H1 (cell line): Measurements from ENCODE around the gene OTOL1.

ENCODE experiments used
- CHD2 ChIP-seq: IDR thresholded peaks from 2 replicates; pipeline ENCODE4 v1.6.1; 2012; ENCODE audit warnings: low read length, improper control_type of control experiment
- EP300 ChIP-seq, 2 experiments: IDR thresholded peaks; 1 replicate in 1 of 2; 2 replicates in 1 of 2; pipeline ENCODE4 v1.6.1; 2011 to 2012; ENCODE audit warnings: low read depth in 2 of 2, low read length in 2 of 2, mild to moderate bottlenecking in 2 of 2, borderline replicate concordance in 1 of 2, inconsistent platforms in 1 of 2, moderate library complexity in 1 of 2
- EZH2 ChIP-seq: fragments of 200-600 bp; sonication (generic); IDR thresholded peaks from 2 replicates; pipeline ENCODE4 v1.7.1; 2012; ENCODE audit warnings: low read depth, mild to moderate bottlenecking, moderate library complexity, low read length, inconsistent platforms; ENCODE audit not compliant: severe bottlenecking
- FOSL1 ChIP-seq: IDR thresholded peaks from 2 replicates; pipeline ENCODE4 v1.6.1; 2011; ENCODE audit warnings: mild to moderate bottlenecking, low read depth, low read length, moderate library complexity; ENCODE audit not compliant: insufficient read depth
- JUN ChIP-seq: IDR thresholded peaks from 2 replicates; pipeline ENCODE4 v1.6.1; 2011; ENCODE audit warnings: low read depth, mild to moderate bottlenecking, improper control_type of control experiment, low read length
- POLR2A ChIP-seq, 2 experiments: IDR thresholded peaks; 1 replicate in 1 of 2; 2 replicates in 1 of 2; pipeline ENCODE4 v1.6.1; 2011; ENCODE audit warnings: low read depth in 2 of 2, low read length in 2 of 2, mild to moderate bottlenecking in 2 of 2; ENCODE audit errors: control extremely low read depth in 1 of 2
- POLR2AphosphoS5 ChIP-seq: IDR thresholded peaks from 2 replicates; pipeline ENCODE4 v1.6.1; 2011; ENCODE audit warnings: low read depth, low read length
- RAD21 ChIP-seq, 2 experiments: IDR thresholded peaks in 1 of 2; conservative IDR thresholded peaks in 1 of 2; 2 replicates each; pipeline ENCODE4 v1.6.1; 2011; ENCODE audit warnings: low read depth in 2 of 2, low read length in 2 of 2, improper control_type of control experiment in 1 of 2, inconsistent platforms in 1 of 2, mild to moderate bottlenecking in 1 of 2, moderate library complexity in 1 of 2
- RBBP5 ChIP-seq: IDR thresholded peaks from 2 replicates; pipeline ENCODE4 v1.7.1; 2012; ENCODE audit warnings: low read depth, mild to moderate bottlenecking, inconsistent platforms, low read length, moderate library complexity, borderline replicate concordance
- RFX5 ChIP-seq: IDR thresholded peaks from 2 replicates; pipeline ENCODE4 v1.6.1; 2011; ENCODE audit warnings: low read depth, low read length, improper control_type of control experiment, borderline replicate concordance
- RNF2 ChIP-seq: fragments of 200-900, 300-1000 bp; sonication (generic); IDR thresholded peaks from 2 replicates; pipeline ENCODE4 v1.7.1; 2016; ENCODE audit warnings: borderline replicate concordance, low read depth, mild to moderate bottlenecking, antibody characterized with exemption, low read length; ENCODE audit not compliant: poor library complexity, severe bottlenecking; ENCODE audit errors: missing control alignments
- TAF1 ChIP-seq: IDR thresholded peaks from 2 replicates; pipeline ENCODE4 v1.6.1; 2011; ENCODE audit warnings: mild to moderate bottlenecking, low read depth, low read length
- TF ChIP-seq, protein P1 (sequence below): IDR thresholded peaks from 2 replicates; pipeline ENCODE4 v1.6.1; 2012; ENCODE audit warnings: inconsistent platforms
- TF ChIP-seq, protein P2 (sequence below), 3 experiments: IDR thresholded peaks; 1 replicate in 2 of 3; 2 replicates in 1 of 3; pipeline versions ENCODE4 v1.5.1 to v1.6.1; 2011; ENCODE audit warnings: low read length in 3 of 3, mild to moderate bottlenecking in 3 of 3, inconsistent platforms in 2 of 3, low read depth in 1 of 3, moderate library complexity in 1 of 3; ENCODE audit not compliant: insufficient read depth in 1 of 3; ENCODE audit errors: control extremely low read depth in 1 of 3

DNA sequence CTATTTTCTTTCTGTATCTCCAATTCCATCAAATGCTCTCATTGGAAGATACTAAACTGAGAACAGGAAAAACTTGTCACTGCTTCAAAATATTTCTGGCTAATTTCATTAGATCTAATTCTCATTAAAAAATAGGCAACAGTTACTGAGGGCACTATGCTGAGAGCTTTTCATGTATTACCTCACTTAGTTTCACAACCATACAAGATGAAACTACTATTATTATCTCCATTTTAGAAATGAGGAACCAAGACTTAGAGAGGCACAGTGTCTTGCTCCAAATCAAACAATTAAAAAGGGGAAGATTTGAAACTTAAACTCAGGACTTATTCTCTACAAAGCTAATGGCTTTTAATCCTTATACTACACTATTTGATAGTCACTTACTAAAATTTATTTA, 7.2 kb upstream of the OTOL1 start:
- TF ChIP-seq RFX5 (no peak), CHD2 (no peak), JUN (no peak), EP300 (IDR thresholded peaks at IDR 0.05; ENCODE audit: borderline replicate concordance in 1 of 2, low read depth in 2 of 2, low read length in 2 of 2) (no peak), POLR2A (IDR thresholded peaks at IDR 0.05; ENCODE audit: control extremely low read depth in 1 of 2, low read depth in 2 of 2, low read length in 2 of 2) (no peak), TAF1 (no peak), EZH2 (no peak), FOSL1 (no peak), RNF2 (no peak), POLR2AphosphoS5 (no peak), RBBP5 (no peak), RAD21 (IDR thresholded peaks at IDR 0.05 in 1 of 2, conservative IDR thresholded peaks at IDR 0.05 in 1 of 2; ENCODE audit: low read depth in 2 of 2, low read length in 2 of 2) (no peak)
- TF ChIP-seq, protein P1, sequence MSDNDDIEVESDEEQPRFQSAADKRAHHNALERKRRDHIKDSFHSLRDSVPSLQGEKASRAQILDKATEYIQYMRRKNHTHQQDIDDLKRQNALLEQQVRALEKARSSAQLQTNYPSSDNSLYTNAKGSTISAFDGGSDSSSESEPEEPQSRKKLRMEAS: no peak
- TF ChIP-seq, protein P2, sequence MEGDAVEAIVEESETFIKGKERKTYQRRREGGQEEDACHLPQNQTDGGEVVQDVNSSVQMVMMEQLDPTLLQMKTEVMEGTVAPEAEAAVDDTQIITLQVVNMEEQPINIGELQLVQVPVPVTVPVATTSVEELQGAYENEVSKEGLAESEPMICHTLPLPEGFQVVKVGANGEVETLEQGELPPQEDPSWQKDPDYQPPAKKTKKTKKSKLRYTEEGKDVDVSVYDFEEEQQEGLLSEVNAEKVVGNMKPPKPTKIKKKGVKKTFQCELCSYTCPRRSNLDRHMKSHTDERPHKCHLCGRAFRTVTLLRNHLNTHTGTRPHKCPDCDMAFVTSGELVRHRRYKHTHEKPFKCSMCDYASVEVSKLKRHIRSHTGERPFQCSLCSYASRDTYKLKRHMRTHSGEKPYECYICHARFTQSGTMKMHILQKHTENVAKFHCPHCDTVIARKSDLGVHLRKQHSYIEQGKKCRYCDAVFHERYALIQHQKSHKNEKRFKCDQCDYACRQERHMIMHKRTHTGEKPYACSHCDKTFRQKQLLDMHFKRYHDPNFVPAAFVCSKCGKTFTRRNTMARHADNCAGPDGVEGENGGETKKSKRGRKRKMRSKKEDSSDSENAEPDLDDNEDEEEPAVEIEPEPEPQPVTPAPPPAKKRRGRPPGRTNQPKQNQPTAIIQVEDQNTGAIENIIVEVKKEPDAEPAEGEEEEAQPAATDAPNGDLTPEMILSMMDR (IDR thresholded peaks at IDR 0.05; ENCODE audit: control extremely low read depth in 1 of 3, insufficient read depth in 1 of 3, low read depth in 1 of 3, low read length in 3 of 3): no peak
